ENCODE measurements around the gene TOP3B. TPM values are rescaled to one million over a fixed set of nuclear protein-coding genes. Genes with fewer than 3 reads are reported as not detected.

The TOP3B gene
- total and polyA plus RNA-seq, 10 of the 15 experiments (the other 5 are each of a cell fraction or from before 2014, with no cell fraction given), result 0.60 to 47.3 (median 33.7) TPM

GRCh38 chr22:21921729-21922128 lies 60.9 kb downstream of the TOP3B start:
- in situ Hi-C loops (cut with MboI) (no loop called here), intact Hi-C loops (cut with micrococcal nuclease; ENCODE audit: unreplicated experiment) (no loop called here)
- TF ChIP-seq GABPA (IDR thresholded peaks at IDR 0.05; ENCODE audit: low read depth), result no peak
- TF ChIP-seq EP300 (IDR thresholded peaks at IDR 0.05; ENCODE audit: borderline replicate concordance in 1 of 2, control insufficient read depth in 1 of 2, low read depth in 2 of 2, low read length in 2 of 2), result no peak
- TF ChIP-seq IKZF1 (conservative IDR thresholded peaks at IDR 0.05), result no peak
- no peak for TF ChIP-seq JUND (IDR thresholded peaks at IDR 0.05; ENCODE audit: low read depth, low read length)
- TF ChIP-seq MYC (IDR thresholded peaks at IDR 0.05; ENCODE audit: insufficient read depth, insufficient read length, insufficient replicate concordance, low read length, severe bottlenecking), result no peak
- TF ChIP-seq HDGF (IDR thresholded peaks at IDR 0.05), result no peak
- no peak for TF ChIP-seq IRF4 (IDR thresholded peaks at IDR 0.05; ENCODE audit: low read depth, low read length)
- TF ChIP-seq REST (IDR thresholded peaks at IDR 0.05; ENCODE audit: low read depth, low read length), result no peak
- TF ChIP-seq POU2F2 (IDR thresholded peaks at IDR 0.05; ENCODE audit: borderline replicate concordance, low read depth, low read length), result no peak
- H3K27me3 ChIP-seq (replicated peaks in 1 of 2; ENCODE audit: control insufficient read depth in 2 of 2, insufficient read depth in 2 of 2, low read length in 1 of 2), result no peaks in the 10 kb centered on the region
- H3K79me2 ChIP-seq (ENCODE audit: control insufficient read depth, insufficient read depth, low read length), result no peaks in the 10 kb centered on the region
- H2AFZ ChIP-seq (ENCODE audit: control insufficient read depth, low read depth, low read length), result no peak overlapping the region
- H3K4me3 ChIP-seq, result no peak overlapping the region
- H3K27ac ChIP-seq (ENCODE audit: control insufficient read depth, insufficient read depth), result no peak overlapping the region
- H3K9me3 ChIP-seq (replicated peaks; ENCODE audit: control insufficient read depth, insufficient read depth, low read length), result no peaks in the 10 kb centered on the region
- no peaks in the 10 kb centered on the region for H3K36me3 ChIP-seq (ENCODE audit: control insufficient read depth in 2 of 2, insufficient read depth in 2 of 2, low read length in 1 of 2)
- H4K20me1 ChIP-seq (ENCODE audit: control insufficient read depth, insufficient read depth), result no peaks in the 10 kb centered on the region
- ATAC-seq (no peak), FAIRE-seq (no peak), DNase-seq (ENCODE audit: low read depth, low spot score) (no peak)
- BruUV-seq (replicated peaks), result no TSS peak
- ChIA-PET POLR2A (no interaction called here), SMC1A (ENCODE audit: uncharacterized antibody, unreplicated experiment) (no interaction called here), CTCF (no interaction called here), RAD21 (ENCODE audit: unreplicated experiment) (no interaction called here)
- 77% methylated on average over 8 of the region's 8 CpGs for WGBS (ENCODE audit: insufficient coverage, insufficient replicate concordance, low lambda C conversion rate, missing lambda C conversion rate)
- no peak overlapping the region for H3K9ac ChIP-seq (ENCODE audit: control insufficient read depth, insufficient read depth, low read length)
- no peaks in the 10 kb centered on the region for H3K4me1 ChIP-seq (ENCODE audit: control insufficient read depth, insufficient read depth, low read length)
- H3K4me2 ChIP-seq (ENCODE audit: control insufficient read depth, insufficient read depth), result no peak overlapping the region
